ENCODE measurements around the gene STX10. TPM values are rescaled to one million over a fixed set of nuclear protein-coding genes. Genes with fewer than 3 reads are reported as not detected.

STX10 gene, protein sequence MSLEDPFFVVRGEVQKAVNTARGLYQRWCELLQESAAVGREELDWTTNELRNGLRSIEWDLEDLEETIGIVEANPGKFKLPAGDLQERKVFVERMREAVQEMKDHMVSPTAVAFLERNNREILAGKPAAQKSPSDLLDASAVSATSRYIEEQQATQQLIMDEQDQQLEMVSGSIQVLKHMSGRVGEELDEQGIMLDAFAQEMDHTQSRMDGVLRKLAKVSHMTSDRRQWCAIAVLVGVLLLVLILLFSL
- total RNA-seq, result 54.4 and 67.7 TPM in 2 replicates

GRCh38 chr19:13150187-13150930, at the start of gene STX10, which contains the start of gene IER2:
Gene STX10, minus strand, starts transcription at chr19:13150375. Its CDS starts 202 bp downstream, at chr19:13150173.
Gene IER2, plus strand, starts transcription at chr19:13150411. Its CDS starts 2,776 bp downstream, at chr19:13153187.

DNA sequence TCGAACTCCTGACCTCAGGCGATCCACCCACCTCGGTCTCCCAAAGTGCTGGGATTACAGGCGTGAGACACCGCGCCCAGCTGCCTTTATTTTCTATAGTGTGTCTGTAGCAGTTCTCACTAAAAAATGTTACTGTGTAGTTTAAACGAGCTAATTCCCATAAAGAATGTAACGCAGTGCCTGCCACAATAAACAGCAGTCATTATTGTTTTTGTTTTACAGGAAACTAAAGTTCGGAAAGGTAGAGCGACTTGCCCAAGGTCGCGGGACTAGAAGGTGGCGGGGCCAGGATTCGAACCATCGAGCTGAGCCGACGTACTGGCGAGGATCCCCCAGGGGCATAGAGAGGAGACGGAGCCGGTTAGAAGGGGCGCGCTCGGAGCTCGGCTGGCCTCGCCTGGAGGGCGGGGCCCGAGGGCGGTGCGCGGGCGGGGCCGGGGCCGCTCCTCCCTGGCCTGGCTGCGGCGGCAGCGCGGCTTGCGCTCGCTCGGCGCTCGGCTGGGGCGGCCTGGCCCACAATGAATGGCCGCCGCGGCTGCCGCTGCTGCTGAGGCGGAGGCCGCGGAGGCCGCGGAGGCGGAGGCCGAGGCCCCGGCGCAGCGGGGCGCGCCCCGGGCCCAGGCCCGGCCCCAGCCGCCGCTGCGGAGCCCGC, 32.3 kb downstream of the STX10 start, which contains the start of gene NACC1:
Gene NACC1 (plus strand): TSS at position 493 of the 652 bp plus-strand sequence. CDS start 16,944 bp downstream, outside the sequence.

DNA sequence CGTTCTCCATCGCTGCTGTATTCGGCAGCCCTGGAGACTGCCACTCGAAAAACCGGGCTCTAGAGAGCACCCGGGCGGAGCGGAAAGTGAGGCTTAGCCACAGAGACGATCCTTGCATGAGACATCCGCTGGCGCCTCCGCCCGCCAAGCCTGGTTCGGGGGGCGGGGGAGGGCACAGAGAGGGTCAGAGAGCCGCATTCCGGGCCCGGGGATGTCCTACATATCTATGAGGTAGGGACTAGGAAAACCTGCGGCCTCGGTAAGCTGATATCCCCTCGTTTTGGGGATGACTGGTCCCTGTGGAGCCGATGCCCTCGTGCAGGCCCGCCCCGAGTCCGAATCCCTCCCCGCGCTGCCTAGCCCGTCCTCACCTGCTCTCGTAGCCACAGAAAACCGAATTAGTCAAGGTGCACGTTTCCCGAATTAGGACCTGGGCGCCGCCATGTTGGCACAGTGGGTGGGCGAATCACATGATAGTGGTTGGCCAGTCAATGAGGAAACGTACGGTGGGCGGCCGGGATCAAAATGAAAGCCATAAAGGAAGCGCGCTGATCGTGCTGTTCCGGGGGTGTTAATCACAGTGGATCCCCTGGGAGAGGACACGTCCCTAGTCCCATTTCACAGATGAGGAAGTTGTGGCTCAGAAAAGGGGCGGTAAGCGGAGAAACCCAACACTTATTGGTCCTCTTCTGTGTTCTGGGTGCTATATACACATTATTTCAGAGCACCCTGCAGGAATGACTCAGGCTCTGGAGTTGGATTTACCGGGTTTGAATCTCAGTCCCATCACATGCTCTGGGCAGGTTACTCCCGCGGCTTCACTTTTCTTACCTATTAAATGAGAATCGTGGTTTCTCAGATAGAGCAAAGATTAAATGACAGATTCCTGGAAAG, 33.6 kb downstream of the STX10 start, which contains the start of gene TRMT1:
Gene TRMT1 (minus strand): TSS at position 459 of the 894 bp plus-strand sequence. CDS start 341 bp downstream, at position 118.

GRCh38 chr19:13102666-13103580, 47.3 kb downstream of the STX10 start, which contains the start of gene LYL1:
Gene LYL1, minus strand, starts transcription at chr19:13102858. Its CDS starts 1,687 bp downstream, at chr19:13101171.

Other genes with a start within 250 kb of the STX10 start
- 0.19 and 0.28 TPM in 2 replicates for gene SYCE2, start 231.1 kb downstream of the STX10 start, total RNA-seq
- gene FARSA, start 216.7 kb downstream of the STX10 start, total RNA-seq, result 55.8 and 94.5 TPM in 2 replicates
- 1,835 and 1,876 TPM in 2 replicates for gene CALR, start 211.8 kb downstream of the STX10 start, total RNA-seq
- gene RAD23A, start 204.5 kb downstream of the STX10 start, total RNA-seq, result 42.6 and 75.7 TPM in 2 replicates
- 13.5 and 41.2 TPM in 2 replicates for gene GADD45GIP1, start 193.2 kb downstream of the STX10 start, total RNA-seq
- gene DAND5, start 180.8 kb downstream of the STX10 start, total RNA-seq, result not detected in 2 replicates
- 22.4 and 34.1 TPM in 2 replicates for gene NFIX, start 154.9 kb downstream of the STX10 start, total RNA-seq
- gene LYL1, start 47.5 kb downstream of the STX10 start, total RNA-seq, result 2.5 and 3.3 TPM in 2 replicates
- gene TRMT1, start 33.6 kb downstream of the STX10 start, total RNA-seq, result 41.4 and 43.1 TPM in 2 replicates
- 28.5 and 69.6 TPM in 2 replicates for gene NACC1, start 32.1 kb downstream of the STX10 start, total RNA-seq
- 12.1 and 73.0 TPM in 2 replicates for gene IER2, start within 50 bp of the STX10 start, total RNA-seq